Ishikawa (cell line): ENCODE data around the gene MVK.

Experiments
- CEBPB ChIP-seq: IDR thresholded peaks from 2 replicates; pipeline ENCODE4 v1.6.1; 2012
- CREB1 ChIP-seq: IDR thresholded peaks from 2 replicates; pipeline ENCODE4 v1.6.1; 2012; ENCODE audit warnings: low read depth
- EGR1 ChIP-seq: IDR thresholded peaks from 2 replicates; pipeline ENCODE4 v1.6.1; 2012
- EP300 ChIP-seq: IDR thresholded peaks from 2 replicates; pipeline ENCODE4 v1.6.1; 2012; ENCODE audit warnings: borderline replicate concordance
- FOXM1 ChIP-seq: IDR thresholded peaks from 2 replicates; pipeline ENCODE4 v1.6.1; 2012; ENCODE audit warnings: low read depth, borderline replicate concordance
- MAX ChIP-seq: IDR thresholded peaks from 2 replicates; pipeline ENCODE4 v1.6.1; 2012
- NFIC ChIP-seq: IDR thresholded peaks from 2 replicates; pipeline ENCODE4 v1.6.1; 2012
- RAD21 ChIP-seq: IDR thresholded peaks from 2 replicates; pipeline ENCODE4 v1.6.1; 2012; ENCODE audit warnings: low read depth
- REST ChIP-seq: IDR thresholded peaks from 2 replicates; pipeline ENCODE4 v1.6.1; 2012; ENCODE audit warnings: low read depth, mild to moderate bottlenecking
- TAF1 ChIP-seq: IDR thresholded peaks from 2 replicates; pipeline ENCODE4 v1.6.1; 2012; ENCODE audit warnings: low read depth, mild to moderate bottlenecking
- TCF12 ChIP-seq: IDR thresholded peaks from 2 replicates; pipeline ENCODE4 v1.6.1; 2012; ENCODE audit warnings: low read depth
- TEAD4 ChIP-seq: IDR thresholded peaks from 2 replicates; pipeline ENCODE4 v1.6.1; 2012
- USF1 ChIP-seq: IDR thresholded peaks from 2 replicates; pipeline ENCODE4 v1.6.1; 2012
- YY1 ChIP-seq: IDR thresholded peaks from 2 replicates; pipeline ENCODE4 v1.6.1; 2012; ENCODE audit warnings: low read depth
- ZBTB7A ChIP-seq: IDR thresholded peaks from 2 replicates; pipeline ENCODE4 v1.6.1; 2012; ENCODE audit warnings: low read depth

Gene MVK

DNA sequence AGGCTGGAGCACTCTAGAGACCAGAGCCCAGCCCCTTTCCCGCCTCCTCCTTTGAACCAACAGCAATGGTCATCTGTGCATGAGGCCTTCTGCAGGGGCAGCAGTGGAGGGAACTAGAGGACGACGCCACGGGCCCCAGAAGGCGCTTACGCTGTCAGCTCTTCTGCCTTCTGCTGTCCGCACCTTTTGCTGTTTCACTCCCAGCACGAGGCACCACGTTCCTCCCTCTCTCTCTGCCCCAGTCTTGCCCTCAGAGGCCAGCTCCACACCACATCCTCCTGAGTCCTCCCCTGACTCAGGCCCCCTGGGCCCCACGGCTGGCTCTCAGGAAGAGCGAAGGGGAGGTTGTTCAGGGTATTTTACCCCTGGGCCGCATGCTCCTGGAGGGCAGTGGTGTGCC lies 15.8 kb upstream of the MVK start:
- TF ChIP-seq NFIC (no peak), USF1 (no peak), YY1 (no peak), TCF12 (no peak), EP300 (no peak), TEAD4 (no peak), CEBPB (no peak)

- TF ChIP-seq MAX (no peak), TCF12 (no peak), ZBTB7A (no peak), REST (no peak), USF1 (no peak), TAF1 (no peak), FOXM1 (no peak), CEBPB (no peak), EP300 (no peak), NFIC (no peak), RAD21 (no peak), TEAD4 (no peak), YY1 (no peak), EGR1 (no peak), CREB1 (no peak)
Measured at GRCh38 chr12:109558374-109559199, 15.0 kb upstream of the MVK start.

DNA sequence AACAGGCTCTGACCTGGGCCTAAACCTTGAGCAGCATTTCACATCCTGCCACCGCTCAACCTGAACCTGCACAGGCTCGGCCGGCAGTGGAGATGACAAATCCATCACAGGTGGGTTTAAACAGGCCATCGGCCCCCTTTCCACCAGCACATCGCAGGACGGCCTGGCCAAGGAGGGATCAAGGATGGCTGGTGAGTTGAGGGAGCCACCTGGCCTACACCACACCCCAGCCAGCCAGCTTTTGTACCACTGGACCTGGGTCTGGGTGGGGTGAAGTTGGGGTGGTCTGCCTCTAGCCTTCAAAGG lies 14.4 kb upstream of the MVK start:
- TF ChIP-seq YY1, result no peak
- TF ChIP-seq CREB1, result no peak
- TF ChIP-seq USF1, result no peak

- TF ChIP-seq TCF12 (no peak), REST (no peak), MAX (no peak), FOXM1 (no peak), EGR1 (no peak), YY1 (no peak), TEAD4 (no peak), TAF1 (no peak), NFIC (no peak), EP300 (no peak), USF1 (no peak), CREB1 (no peak), ZBTB7A (no peak), RAD21 (no peak)
Measured at GRCh38 chr12:109559601-109560000, 14.0 kb upstream of the MVK start.

- no peak for TF ChIP-seq USF1
- no peak for TF ChIP-seq EP300
- TF ChIP-seq CEBPB, result no peak
- TF ChIP-seq FOXM1, result no peak
- TF ChIP-seq CREB1, result no peak
- no peak for TF ChIP-seq TEAD4
- TF ChIP-seq YY1, result no peak
- no peak for TF ChIP-seq ZBTB7A
Measured at GRCh38 chr12:109560867-109561710, 12.5 kb upstream of the MVK start.
